ENCODE data around the gene BLOC1S5. TPM values are rescaled to one million over a fixed set of nuclear protein-coding genes. Genes with fewer than 3 reads are reported as not detected.

BLOC1S5 gene
- total and polyA plus RNA-seq, 2 of the 13 experiments (the other 11 are each of a cell fraction or from before 2014, with no cell fraction given), result 10.5 to 41.5 TPM

DNA sequence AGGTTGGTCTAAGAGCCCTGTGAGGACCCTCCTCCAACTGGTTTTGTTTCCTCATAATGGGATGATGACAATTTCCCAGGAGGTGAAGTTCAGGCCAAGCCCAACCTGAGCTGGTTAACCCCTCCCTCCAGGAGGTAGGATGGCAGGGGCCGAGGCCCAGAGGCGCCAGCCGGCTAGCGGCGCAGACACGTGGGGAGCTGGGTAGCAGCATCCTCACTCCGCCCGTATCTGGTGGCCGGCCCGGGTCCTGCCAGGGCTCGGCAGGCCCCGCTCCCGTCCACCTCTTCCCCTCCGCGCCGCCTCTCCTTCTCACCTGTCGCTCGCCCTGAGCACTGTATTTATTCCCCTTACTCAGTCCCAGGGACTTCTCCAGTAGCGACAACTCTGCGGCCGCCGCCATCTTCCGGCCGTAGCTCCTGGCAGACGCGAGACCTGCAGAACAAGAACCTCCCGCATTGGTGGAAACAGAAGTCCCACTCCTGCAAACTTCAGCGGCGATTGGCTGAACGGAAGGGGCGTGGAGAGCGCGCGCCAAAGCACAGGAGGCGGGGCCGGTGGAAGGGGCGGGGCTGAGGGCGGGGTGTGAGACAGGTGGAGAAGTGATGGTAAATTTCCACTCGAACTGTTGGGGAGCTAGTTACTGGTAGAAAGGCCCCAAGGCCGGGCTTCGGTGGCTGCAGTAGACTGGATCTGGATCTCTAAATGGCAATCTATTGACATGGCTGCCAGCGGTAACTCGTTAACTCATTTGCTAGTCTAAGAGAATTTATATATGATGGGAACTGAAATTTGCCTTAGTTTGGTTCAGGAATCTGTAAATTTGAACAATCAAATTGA, 38.2 kb upstream of the BLOC1S5 start, which contains the start of gene EEF1E1 (continued):
- TF ChIP-seq, protein P1, sequence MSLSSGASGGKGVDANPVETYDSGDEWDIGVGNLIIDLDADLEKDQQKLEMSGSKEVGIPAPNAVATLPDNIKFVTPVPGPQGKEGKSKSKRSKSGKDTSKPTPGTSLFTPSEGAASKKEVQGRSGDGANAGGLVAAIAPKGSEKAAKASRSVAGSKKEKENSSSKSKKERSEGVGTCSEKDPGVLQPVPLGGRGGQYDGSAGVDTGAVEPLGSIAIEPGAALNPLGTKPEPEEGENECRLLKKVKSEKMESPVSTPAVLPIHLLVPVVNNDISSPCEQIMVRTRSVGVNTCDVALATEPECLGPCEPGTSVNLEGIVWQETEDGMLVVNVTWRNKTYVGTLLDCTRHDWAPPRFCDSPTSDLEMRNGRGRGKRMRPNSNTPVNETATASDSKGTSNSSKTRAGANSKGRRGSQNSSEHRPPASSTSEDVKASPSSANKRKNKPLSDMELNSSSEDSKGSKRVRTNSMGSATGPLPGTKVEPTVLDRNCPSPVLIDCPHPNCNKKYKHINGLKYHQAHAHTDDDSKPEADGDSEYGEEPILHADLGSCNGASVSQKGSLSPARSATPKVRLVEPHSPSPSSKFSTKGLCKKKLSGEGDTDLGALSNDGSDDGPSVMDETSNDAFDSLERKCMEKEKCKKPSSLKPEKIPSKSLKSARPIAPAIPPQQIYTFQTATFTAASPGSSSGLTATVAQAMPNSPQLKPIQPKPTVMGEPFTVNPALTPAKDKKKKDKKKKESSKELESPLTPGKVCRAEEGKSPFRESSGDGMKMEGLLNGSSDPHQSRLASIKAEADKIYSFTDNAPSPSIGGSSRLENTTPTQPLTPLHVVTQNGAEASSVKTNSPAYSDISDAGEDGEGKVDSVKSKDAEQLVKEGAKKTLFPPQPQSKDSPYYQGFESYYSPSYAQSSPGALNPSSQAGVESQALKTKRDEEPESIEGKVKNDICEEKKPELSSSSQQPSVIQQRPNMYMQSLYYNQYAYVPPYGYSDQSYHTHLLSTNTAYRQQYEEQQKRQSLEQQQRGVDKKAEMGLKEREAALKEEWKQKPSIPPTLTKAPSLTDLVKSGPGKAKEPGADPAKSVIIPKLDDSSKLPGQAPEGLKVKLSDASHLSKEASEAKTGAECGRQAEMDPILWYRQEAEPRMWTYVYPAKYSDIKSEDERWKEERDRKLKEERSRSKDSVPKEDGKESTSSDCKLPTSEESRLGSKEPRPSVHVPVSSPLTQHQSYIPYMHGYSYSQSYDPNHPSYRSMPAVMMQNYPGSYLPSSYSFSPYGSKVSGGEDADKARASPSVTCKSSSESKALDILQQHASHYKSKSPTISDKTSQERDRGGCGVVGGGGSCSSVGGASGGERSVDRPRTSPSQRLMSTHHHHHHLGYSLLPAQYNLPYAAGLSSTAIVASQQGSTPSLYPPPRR (CRISPR knock-in tag; IDR thresholded peaks at IDR 0.05; ENCODE audit: borderline replicate concordance), result peak; percentile 43; the same call in 1 of the 2 replicates
- TF ChIP-seq THYN1 (CRISPR knock-in tag; IDR thresholded peaks at IDR 0.05; ENCODE audit: borderline replicate concordance, low read depth), result no peak
- TF ChIP-seq, protein P2, sequence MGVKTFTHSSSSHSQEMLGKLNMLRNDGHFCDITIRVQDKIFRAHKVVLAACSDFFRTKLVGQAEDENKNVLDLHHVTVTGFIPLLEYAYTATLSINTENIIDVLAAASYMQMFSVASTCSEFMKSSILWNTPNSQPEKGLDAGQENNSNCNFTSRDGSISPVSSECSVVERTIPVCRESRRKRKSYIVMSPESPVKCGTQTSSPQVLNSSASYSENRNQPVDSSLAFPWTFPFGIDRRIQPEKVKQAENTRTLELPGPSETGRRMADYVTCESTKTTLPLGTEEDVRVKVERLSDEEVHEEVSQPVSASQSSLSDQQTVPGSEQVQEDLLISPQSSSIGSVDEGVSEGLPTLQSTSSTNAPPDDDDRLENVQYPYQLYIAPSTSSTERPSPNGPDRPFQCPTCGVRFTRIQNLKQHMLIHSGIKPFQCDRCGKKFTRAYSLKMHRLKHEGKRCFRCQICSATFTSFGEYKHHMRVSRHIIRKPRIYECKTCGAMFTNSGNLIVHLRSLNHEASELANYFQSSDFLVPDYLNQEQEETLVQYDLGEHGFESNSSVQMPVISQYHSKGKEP (CRISPR knock-in tag; IDR thresholded peaks at IDR 0.05), result no peak
- TF ChIP-seq SIN3A (IDR thresholded peaks at IDR 0.05; ENCODE audit: borderline replicate concordance, low read depth, low read length), result peak; percentile 84; the same call in 1 of the 2 replicates
- TF ChIP-seq RFX3 (CRISPR knock-in tag; IDR thresholded peaks at IDR 0.05), result 0 out of 2 replicates have a peak, but pooled peaks have one; percentile 2
- TF ChIP-seq TBX3 (IDR thresholded peaks at IDR 0.05; ENCODE audit: borderline replicate concordance), result 0 out of 2 replicates have a peak, but pooled peaks have one; percentile 29
- no peak for TF ChIP-seq ZNF660 (CRISPR knock-in tag; IDR thresholded peaks at IDR 0.05; ENCODE audit: borderline replicate concordance, low read depth)
- TF ChIP-seq ZNF552 (CRISPR knock-in tag; IDR thresholded peaks at IDR 0.05; ENCODE audit: borderline replicate concordance), result peak; percentile 37; the same call in 1 of the 2 replicates
- TF ChIP-seq KDM5B (CRISPR knock-in tag; IDR thresholded peaks at IDR 0.05; ENCODE audit: borderline replicate concordance), result 0 out of 2 replicates have a peak, but pooled peaks have one; percentile 84
- TF ChIP-seq PITX1 (CRISPR knock-in tag; IDR thresholded peaks at IDR 0.05), result peak; percentile 41; the same call in 1 of the 2 replicates
- no peak for TF ChIP-seq NONO (IDR thresholded peaks at IDR 0.05)
- TF ChIP-seq NONO (CRISPR knock-in tag; conservative IDR thresholded peaks at IDR 0.05), result peak; percentile 76; the same call in 1 of the 2 replicates
- no peak for TF ChIP-seq HNRNPH1 (optimal IDR thresholded peaks at IDR 0.05; ENCODE audit: low read depth, low read length)
- TF ChIP-seq, protein P3, sequence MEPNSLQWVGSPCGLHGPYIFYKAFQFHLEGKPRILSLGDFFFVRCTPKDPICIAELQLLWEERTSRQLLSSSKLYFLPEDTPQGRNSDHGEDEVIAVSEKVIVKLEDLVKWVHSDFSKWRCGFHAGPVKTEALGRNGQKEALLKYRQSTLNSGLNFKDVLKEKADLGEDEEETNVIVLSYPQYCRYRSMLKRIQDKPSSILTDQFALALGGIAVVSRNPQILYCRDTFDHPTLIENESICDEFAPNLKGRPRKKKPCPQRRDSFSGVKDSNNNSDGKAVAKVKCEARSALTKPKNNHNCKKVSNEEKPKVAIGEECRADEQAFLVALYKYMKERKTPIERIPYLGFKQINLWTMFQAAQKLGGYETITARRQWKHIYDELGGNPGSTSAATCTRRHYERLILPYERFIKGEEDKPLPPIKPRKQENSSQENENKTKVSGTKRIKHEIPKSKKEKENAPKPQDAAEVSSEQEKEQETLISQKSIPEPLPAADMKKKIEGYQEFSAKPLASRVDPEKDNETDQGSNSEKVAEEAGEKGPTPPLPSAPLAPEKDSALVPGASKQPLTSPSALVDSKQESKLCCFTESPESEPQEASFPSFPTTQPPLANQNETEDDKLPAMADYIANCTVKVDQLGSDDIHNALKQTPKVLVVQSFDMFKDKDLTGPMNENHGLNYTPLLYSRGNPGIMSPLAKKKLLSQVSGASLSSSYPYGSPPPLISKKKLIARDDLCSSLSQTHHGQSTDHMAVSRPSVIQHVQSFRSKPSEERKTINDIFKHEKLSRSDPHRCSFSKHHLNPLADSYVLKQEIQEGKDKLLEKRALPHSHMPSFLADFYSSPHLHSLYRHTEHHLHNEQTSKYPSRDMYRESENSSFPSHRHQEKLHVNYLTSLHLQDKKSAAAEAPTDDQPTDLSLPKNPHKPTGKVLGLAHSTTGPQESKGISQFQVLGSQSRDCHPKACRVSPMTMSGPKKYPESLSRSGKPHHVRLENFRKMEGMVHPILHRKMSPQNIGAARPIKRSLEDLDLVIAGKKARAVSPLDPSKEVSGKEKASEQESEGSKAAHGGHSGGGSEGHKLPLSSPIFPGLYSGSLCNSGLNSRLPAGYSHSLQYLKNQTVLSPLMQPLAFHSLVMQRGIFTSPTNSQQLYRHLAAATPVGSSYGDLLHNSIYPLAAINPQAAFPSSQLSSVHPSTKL (CRISPR knock-in tag; IDR thresholded peaks at IDR 0.05), result peak; percentile 56; the same call in 1 of the 2 replicates
- TF ChIP-seq, protein P4, sequence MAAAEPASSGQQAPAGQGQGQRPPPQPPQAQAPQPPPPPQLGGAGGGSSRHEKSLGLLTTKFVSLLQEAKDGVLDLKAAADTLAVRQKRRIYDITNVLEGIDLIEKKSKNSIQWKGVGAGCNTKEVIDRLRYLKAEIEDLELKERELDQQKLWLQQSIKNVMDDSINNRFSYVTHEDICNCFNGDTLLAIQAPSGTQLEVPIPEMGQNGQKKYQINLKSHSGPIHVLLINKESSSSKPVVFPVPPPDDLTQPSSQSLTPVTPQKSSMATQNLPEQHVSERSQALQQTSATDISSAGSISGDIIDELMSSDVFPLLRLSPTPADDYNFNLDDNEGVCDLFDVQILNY (CRISPR knock-in tag; conservative IDR thresholded peaks at IDR 0.05), result peak; percentile 70
- TF ChIP-seq ZNF792 (CRISPR knock-in tag; IDR thresholded peaks at IDR 0.05), result peak; percentile 85; the same call in 1 of the 2 replicates
- TF ChIP-seq ZSCAN9 (CRISPR knock-in tag; IDR thresholded peaks at IDR 0.05; ENCODE audit: borderline replicate concordance), result peak; percentile 77
